HG03575 (cell line): ENCODE data around the gene PDCD1.

Experiments
- ATAC-seq: cut with Tn5 transposase; IDR thresholded peaks from one replicate; pipeline ENCODE4 v1.9.1; 2021; ENCODE audit not compliant: unreplicated experiment, insufficient number of reproducible peaks, low FRiP score; ENCODE audit errors: extremely low read depth

The PDCD1 gene

GRCh38 chr2:241896746-241897201 lies 38.1 kb upstream of the PDCD1 start:
- ATAC-seq: no peak

- no peak for ATAC-seq
Measured at GRCh38 chr2:241895712-241896641, 37.3 kb upstream of the PDCD1 start.

GRCh38 chr2:241895427-241895711 lies 36.7 kb upstream of the PDCD1 start:
- ATAC-seq: no peak

GRCh38 chr2:241894681-241895426 lies 36.2 kb upstream of the PDCD1 start:
- ATAC-seq: no peak

- no peak for ATAC-seq
Measured at GRCh38 chr2:241894056-241894641, 35.5 kb upstream of the PDCD1 start.

GRCh38 chr2:241893265-241893664 lies 34.6 kb upstream of the PDCD1 start:
- no peak for ATAC-seq

- no peak for ATAC-seq
Measured at GRCh38 chr2:241892299-241893137, 33.8 kb upstream of the PDCD1 start.

- ATAC-seq: no peak
Measured at GRCh38 chr2:241891988-241892298, 33.2 kb upstream of the PDCD1 start.

GRCh38 chr2:241891315-241891987 lies 32.8 kb upstream of the PDCD1 start:
- no peak for ATAC-seq

GRCh38 chr2:241890524-241891235 lies 32.0 kb upstream of the PDCD1 start:
- no peak for ATAC-seq

GRCh38 chr2:241888641-241889040 lies 29.9 kb upstream of the PDCD1 start:
- no peak for ATAC-seq

- no peak for ATAC-seq
Measured at GRCh38 chr2:241887806-241888522, 29.3 kb upstream of the PDCD1 start.

- ATAC-seq: no peak
Measured at GRCh38 chr2:241886840-241887447, 28.2 kb upstream of the PDCD1 start.

GRCh38 chr2:241885946-241886643 lies 27.4 kb upstream of the PDCD1 start:
- no peak for ATAC-seq

GRCh38 chr2:241885291-241885945 lies 26.7 kb upstream of the PDCD1 start:
- ATAC-seq: no peak

- no peak for ATAC-seq
Measured at GRCh38 chr2:241884951-241885290, 26.2 kb upstream of the PDCD1 start.
